Neutrophil (primary cell): ENCODE measurements around the gene BAIAP3.

Source experiments
- H3K27ac ChIP-seq: fragments of 200-600 bp; sonication (generic); 2 replicates; pipeline ENCODE4 v1.5.1; 2016; ENCODE audit warnings: mild to moderate bottlenecking, moderate library complexity
- H3K27me3 ChIP-seq: fragments of 200-600 bp; sonication (generic); 2 replicates; pipeline ENCODE4 v1.6.0; 2016; ENCODE audit warnings: mild to moderate bottlenecking
- H3K36me3 ChIP-seq: fragments of 200-600 bp; sonication (generic); 2 replicates; pipeline ENCODE4 v1.5.1; 2017
- H3K4me1 ChIP-seq, 2 experiments: fragments of 200-600 bp in 1 of 2; sonication (generic) in 1 of 2; 1 replicate in 1 of 2; 2 replicates in 1 of 2; pipeline versions ENCODE4 v1.5.1 to v1.6.1; 2013 to 2016; ENCODE audit warnings: low read depth in 1 of 2, low read length in 1 of 2, mild to moderate bottlenecking in 1 of 2, moderate library complexity in 1 of 2; ENCODE audit not compliant: control insufficient read depth in 1 of 2, insufficient read depth in 1 of 2
- H3K4me3 ChIP-seq, 2 experiments: fragments of 200-600 bp in 1 of 2; sonication (generic) in 1 of 2; 1 replicate in 1 of 2; 2 replicates in 1 of 2; pipeline ENCODE4 v1.5.1; 2013 to 2016; ENCODE audit warnings: low read depth in 1 of 2, low read length in 1 of 2, mild to moderate bottlenecking in 1 of 2, moderate library complexity in 1 of 2
- H3K9me3 ChIP-seq: fragments of 200-600 bp; sonication (generic); 2 replicates; pipeline ENCODE4 v1.5.1; 2016
- TF ChIP-seq, protein P1 (sequence below): fragments of 200-600 bp; sonication (generic); IDR thresholded peaks from 2 replicates; pipeline ENCODE4 v1.5.1; 2016; ENCODE audit warnings: antibody characterized with exemption

BAIAP3 gene

DNA sequence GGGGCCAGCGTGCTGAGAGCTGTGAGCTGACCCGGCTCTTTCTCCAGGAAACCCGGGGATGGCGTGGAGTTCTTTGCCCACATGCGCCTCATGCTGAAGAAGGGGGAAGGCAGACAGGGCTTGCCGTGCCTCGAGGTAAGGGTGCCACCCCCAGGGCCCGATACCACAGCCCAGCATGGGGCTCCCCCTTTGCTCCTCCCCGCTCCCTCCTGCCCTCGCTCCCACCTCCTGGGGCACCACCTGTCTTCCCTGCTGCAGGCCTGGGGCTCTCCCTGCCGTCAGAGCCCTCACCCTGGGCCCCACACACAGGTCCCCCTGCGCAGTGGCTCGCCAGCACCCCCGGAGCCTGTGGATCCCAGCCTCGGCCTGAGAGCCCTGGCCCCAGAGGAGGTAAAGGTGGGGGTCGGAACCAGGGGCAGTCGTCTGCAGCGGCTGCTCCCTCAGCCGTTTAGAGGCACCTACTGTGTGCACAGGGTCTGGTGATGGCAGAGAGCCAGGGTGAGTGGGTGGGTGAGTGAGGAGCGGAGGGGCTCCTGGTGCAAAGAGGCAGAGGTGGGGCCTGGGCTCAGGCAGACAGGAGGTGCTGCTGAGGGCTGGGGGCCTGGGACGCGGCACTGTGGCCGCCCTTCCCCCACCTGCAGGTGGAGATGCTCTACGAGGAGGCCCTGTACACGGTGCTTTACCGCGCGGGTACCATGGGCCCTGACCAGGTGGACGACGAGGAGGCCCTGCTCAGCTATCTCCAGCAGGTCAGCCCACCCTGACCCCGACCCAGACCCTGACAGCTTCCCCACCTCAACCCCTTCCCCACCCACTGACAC is 5.6 kb downstream of the BAIAP3 start:
- Histone ChIP-seq H3K27ac (no peak overlapping the region), H3K4me3 (no peak overlapping the region), H3K27me3 (peaks cover 77% of the 10 kb centered on the region), H3K9me3 (no peaks in the 10 kb centered on the region), H3K4me1 (peaks cover 7 to 24% of the 10 kb centered on the region in 2 experiments), H3K36me3 (no peaks in the 10 kb centered on the region)
- TF ChIP-seq, protein P1, sequence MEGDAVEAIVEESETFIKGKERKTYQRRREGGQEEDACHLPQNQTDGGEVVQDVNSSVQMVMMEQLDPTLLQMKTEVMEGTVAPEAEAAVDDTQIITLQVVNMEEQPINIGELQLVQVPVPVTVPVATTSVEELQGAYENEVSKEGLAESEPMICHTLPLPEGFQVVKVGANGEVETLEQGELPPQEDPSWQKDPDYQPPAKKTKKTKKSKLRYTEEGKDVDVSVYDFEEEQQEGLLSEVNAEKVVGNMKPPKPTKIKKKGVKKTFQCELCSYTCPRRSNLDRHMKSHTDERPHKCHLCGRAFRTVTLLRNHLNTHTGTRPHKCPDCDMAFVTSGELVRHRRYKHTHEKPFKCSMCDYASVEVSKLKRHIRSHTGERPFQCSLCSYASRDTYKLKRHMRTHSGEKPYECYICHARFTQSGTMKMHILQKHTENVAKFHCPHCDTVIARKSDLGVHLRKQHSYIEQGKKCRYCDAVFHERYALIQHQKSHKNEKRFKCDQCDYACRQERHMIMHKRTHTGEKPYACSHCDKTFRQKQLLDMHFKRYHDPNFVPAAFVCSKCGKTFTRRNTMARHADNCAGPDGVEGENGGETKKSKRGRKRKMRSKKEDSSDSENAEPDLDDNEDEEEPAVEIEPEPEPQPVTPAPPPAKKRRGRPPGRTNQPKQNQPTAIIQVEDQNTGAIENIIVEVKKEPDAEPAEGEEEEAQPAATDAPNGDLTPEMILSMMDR, result no peak

- H3K4me3 ChIP-seq, result no peak overlapping the region
- peaks cover 7 to 21% of the 10 kb centered on the region in 2 experiments for H3K4me1 ChIP-seq
- H3K9me3 ChIP-seq, result no peaks in the 10 kb centered on the region
- H3K36me3 ChIP-seq, result no peaks in the 10 kb centered on the region
- TF ChIP-seq, protein P1, result no peak
- peaks cover 62% of the 10 kb centered on the region for H3K27me3 ChIP-seq
- H3K27ac ChIP-seq, result no peak overlapping the region
These were observed 7.5 kb downstream of the BAIAP3 start for GRCh38 chr16:1340730-1341494.

GRCh38 chr16:1341495-1342420 is 8.3 kb downstream of the BAIAP3 start:
- Histone ChIP-seq H3K27me3 (peaks cover 53% of the 10 kb centered on the region), H3K36me3 (no peaks in the 10 kb centered on the region), H3K9me3 (no peaks in the 10 kb centered on the region), H3K4me3 (peak overlapping the region in 1 of 2 experiments; percentile 56), H3K27ac (no peak overlapping the region), H3K4me1 (peaks cover 7 to 21% of the 10 kb centered on the region in 2 experiments)
- TF ChIP-seq, protein P1, result no peak

- TF ChIP-seq, protein P1, result peak; percentile 20
- peaks cover 7 to 21% of the 10 kb centered on the region in 2 experiments for H3K4me1 ChIP-seq
- H3K27me3 ChIP-seq, result peaks cover 43% of the 10 kb centered on the region
- H3K36me3 ChIP-seq, result peaks cover 4% of the 10 kb centered on the region
- no peaks in the 10 kb centered on the region for H3K9me3 ChIP-seq
- peak overlapping the region; percentile 31 for H3K27ac ChIP-seq
- peak overlapping the region; percentile 32 to 56 for H3K4me3 ChIP-seq
These were observed 9.3 kb downstream of the BAIAP3 start for GRCh38 chr16:1342526-1343427.
